C4-2B (cell line): Measurements from ENCODE around the gene FHOD1.

Source experiments
- H3K27ac ChIP-seq: fragments of 450-650 bp; 2 replicates; pipeline ENCODE4 v1.5.1; 2017
- ZFX ChIP-seq: fragments of 450-650 bp; IDR thresholded peaks from 2 replicates; pipeline ENCODE4 v1.6.1; 2017
- TF ChIP-seq, protein P1 (sequence below): fragments of 450-650 bp; conservative IDR thresholded peaks from 2 replicates; pipeline ENCODE4 v1.5.1; 2017; ENCODE audit warnings: mild to moderate bottlenecking

The FHOD1 gene

DNA sequence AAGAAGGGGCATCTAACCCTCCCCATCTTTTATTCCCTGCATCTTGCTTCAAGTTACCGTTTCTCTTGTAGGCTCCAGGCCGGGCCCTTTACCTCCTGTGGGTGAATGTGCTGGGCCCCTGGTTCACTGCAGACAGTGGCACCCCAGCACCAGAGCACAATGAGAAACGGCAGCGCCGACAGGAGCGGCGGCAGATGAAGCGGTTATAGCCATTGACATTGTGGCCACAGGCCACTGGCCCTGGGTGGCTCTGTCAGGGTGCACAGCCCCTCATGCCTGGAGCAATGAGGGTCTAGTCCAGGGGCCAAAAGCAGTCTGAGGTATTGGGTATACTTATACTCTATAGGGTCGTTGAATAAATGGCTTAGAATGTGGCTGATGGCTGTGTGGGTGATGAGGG, 18.4 kb downstream of the FHOD1 start:
- TF ChIP-seq, protein P1, sequence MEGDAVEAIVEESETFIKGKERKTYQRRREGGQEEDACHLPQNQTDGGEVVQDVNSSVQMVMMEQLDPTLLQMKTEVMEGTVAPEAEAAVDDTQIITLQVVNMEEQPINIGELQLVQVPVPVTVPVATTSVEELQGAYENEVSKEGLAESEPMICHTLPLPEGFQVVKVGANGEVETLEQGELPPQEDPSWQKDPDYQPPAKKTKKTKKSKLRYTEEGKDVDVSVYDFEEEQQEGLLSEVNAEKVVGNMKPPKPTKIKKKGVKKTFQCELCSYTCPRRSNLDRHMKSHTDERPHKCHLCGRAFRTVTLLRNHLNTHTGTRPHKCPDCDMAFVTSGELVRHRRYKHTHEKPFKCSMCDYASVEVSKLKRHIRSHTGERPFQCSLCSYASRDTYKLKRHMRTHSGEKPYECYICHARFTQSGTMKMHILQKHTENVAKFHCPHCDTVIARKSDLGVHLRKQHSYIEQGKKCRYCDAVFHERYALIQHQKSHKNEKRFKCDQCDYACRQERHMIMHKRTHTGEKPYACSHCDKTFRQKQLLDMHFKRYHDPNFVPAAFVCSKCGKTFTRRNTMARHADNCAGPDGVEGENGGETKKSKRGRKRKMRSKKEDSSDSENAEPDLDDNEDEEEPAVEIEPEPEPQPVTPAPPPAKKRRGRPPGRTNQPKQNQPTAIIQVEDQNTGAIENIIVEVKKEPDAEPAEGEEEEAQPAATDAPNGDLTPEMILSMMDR, result no peak
- no peak for TF ChIP-seq ZFX

DNA sequence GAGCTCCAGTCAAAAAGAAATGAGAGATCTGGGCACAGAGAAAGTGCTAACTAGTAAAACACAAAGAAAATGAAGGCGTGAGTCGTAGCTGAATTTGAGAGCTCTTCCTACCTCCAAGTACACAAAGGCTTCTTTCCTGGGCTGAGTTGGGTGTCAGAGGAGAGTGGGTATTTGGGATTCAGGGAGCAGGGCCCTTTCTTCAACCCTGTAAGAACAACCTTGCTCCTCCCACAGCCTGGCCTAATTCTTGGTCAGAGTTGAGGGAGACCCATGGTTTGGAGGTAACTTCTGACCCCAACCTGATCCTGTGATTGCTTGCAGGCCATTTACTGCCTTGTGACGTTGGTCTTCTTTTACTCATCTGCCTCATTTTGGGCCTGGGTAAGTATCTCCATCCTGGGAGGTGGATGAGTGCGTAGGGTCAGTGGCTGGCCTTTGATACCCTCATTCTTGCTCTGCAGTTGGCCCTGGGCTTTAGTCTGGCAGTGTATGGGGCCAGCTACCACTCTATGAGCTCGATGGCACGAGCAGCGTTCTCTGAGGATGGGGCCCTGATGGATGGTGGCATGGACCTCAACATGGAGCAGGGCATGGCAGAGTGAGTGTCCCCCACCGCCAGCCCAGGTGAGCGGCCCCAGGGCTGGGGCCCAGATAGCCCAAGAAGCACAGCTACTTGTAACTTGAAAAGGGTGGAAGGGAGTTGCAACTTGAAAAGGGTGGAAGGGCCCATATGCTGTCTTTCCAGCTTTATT, 19.1 kb downstream of the FHOD1 start:
- H3K27ac ChIP-seq, result no peak overlapping the region
- TF ChIP-seq, protein P1, result no peak
- no peak for TF ChIP-seq ZFX

More for the DNA sequence above, 18.4 kb downstream of the FHOD1 start:
- no peak overlapping the region for H3K27ac ChIP-seq

DNA sequence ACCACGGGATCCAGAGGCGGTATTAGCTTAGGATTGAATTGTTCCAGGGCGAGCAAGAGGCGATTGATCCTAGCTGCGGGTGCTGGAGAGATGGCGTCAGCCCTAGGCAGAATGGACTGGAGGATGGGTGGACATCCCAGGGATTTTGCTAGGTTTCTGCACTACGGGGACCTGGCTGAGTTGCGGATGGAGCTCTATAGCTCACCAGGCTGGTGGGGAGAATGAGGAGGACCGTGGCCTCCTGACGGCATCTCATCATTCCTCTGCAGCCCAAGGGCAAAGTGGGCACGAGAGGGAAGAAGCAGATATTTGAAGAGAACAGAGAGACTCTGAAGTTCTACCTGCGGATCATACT, 19.7 kb downstream of the FHOD1 start:
- TF ChIP-seq, protein P1, result no peak
- no peak for TF ChIP-seq ZFX
- peak overlapping the region; percentile 72 for H3K27ac ChIP-seq

DNA sequence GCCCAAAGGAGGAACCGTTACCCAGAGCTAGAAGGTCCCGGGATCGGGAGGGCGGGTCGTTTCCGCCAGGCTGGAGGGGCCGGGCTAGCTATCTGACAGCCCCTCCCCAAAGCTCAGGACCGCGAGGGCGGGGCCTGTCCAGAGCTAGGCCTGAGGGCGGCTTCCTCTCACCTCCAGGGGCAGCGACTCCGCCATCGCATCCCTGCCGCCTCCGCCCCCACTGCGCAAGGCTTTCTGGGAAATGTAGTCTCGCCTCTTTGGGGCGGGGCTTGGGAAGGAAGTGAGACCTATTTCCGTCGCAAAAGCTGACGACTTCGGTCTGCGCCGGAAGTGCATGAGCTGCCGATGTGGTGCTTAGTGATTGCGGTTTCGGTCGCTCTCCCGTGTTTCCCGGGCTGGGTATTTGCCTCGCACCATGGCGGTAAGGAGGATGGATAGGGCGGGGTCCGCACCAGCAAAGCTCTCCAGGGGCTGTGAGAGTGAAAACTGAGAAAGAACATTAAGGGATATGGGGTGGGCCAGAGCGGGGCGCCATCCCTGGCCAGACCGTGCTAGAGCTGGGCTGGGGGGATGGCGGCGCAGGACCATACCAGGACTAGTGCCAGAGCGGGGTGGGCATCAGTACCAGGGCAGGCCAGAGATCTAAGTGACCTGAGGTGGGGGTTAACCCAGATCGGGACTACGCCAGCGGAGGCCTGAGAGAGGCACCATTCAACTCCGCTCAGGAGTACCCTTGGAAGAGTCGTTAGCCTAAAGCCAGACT, 20.3 kb downstream of the FHOD1 start, which contains the start of gene TMEM208:
TSS of gene TMEM208 (plus strand) at position 327 of the 763 bp plus-strand sequence. CDS start at position 416, 89 bp downstream.
- TF ChIP-seq, protein P1, result no peak
- TF ChIP-seq ZFX, result peak; percentile 13; the same call in 1 of the 2 replicates
- peak within 1 kb of the TSS; percentile 72 for H3K27ac ChIP-seq

DNA sequence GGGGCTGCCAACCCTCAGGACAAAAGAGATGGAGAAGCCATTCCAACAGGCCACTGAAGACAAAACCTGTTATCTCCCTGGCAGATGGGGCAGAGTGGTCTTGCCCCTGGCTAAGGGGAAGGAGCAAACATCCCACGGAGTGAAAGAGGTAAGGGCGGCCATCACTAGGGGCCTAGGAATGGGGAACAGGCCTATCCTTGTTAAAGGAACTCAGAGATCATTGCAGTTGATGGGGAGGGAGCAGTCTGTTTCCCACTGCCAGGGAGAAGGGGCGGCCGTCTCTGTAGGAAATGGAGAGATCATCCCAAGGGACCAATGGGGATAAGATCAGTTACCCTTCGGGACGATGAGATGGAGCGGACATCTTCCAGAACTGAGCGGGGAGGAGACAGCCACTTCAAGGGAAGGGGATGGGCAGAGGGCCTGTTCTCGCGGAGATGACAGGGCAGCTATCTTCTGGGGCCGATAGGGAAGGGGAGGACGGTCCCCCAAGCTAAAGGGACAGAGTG, 20.9 kb downstream of the FHOD1 start:
- TF ChIP-seq, protein P1, result no peak
- no peak for TF ChIP-seq ZFX
- peak overlapping the region; percentile 72; the same call in 1 of the 2 replicates for H3K27ac ChIP-seq

DNA sequence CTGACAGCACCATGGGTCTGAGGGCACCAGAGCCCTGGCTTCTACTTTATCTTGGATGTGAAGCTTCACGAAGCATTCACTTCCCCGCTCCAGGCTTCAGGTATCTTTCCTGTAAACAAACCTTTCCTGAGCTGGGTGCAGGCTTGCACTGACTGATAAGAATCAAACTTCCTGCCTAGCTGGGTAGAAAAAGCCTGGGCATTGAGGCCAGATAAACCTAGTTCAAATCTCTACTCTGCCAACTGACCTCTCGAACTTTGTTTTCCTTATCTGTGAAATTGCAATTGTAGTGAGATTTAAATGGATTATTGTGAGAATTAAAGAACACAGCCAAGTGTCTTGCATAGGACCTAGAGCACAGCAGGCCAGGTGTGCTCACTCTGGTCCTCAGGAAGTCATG, 23.3 kb downstream of the FHOD1 start:
- TF ChIP-seq, protein P1, result no peak
- TF ChIP-seq ZFX, result no peak
- H3K27ac ChIP-seq, result peak overlapping the region; percentile 62
